Stromal cell of bone marrow (primary cell): ENCODE results near the gene ERN2.

ENCODE experiments used
- DNase-seq: peaks from one replicate; pipeline ENCODE4 v3.0.0-alpha.2; 2012; ENCODE audit warnings: low read depth

Gene ERN2

DNA sequence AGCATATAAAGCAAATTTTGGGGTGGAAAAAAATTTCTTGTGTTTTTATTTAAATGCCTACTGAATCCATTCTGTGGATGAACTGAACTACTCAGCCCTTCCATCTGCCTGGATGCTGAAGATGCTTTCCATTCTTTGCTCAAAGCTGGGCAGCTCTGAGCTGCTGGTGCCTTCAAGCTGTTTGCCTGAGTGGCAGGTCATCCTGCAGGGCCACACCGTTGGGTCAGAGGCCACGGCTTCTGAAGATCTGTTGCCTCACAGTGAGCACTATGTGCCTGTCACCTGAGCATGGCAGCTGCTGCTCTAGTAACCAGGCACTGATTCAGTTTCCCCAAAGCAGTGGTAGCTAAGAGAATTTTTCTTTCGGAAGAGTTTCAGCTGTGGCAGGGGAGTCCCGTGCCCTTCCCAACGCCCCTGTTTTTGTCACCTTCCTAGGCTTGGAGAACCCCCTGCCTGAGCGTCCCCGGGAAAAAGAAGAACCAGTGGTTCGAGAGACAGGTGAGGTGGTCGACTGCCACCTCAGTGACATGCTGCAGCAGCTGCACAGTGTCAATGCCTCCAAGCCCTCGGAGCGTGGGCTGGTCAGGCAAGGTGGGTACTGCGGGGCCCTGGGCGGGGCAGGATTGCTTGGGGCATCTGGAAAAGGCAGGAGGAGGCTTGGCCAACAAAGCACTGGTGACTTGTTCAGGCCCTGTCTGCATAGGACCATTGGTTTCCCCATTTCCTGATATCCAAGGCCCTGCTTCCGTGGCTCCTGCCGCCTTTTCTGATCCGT, 25.8 kb downstream of the ERN2 start:
- DNase-seq: no peak

DNA sequence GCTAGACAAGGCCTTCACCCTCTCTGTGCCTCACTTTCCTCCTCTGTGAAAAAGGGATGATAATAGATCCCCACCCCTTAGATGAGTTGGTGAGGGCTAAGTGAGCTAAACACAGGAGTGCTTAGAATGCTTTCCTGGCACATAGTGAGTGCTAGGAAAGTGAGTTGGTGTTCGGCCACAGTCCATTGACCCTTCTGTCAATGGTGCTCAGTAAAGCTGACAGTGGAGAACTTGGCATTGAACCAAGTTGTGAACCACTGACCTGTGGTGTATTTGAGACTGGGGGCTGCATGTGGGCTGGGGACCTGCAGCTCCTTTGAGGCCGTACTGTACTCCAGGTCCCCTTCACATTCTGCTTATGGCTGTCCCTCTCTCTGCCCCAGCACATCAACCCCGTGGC, 29.5 kb downstream of the ERN2 start:
- no peak for DNase-seq

DNA sequence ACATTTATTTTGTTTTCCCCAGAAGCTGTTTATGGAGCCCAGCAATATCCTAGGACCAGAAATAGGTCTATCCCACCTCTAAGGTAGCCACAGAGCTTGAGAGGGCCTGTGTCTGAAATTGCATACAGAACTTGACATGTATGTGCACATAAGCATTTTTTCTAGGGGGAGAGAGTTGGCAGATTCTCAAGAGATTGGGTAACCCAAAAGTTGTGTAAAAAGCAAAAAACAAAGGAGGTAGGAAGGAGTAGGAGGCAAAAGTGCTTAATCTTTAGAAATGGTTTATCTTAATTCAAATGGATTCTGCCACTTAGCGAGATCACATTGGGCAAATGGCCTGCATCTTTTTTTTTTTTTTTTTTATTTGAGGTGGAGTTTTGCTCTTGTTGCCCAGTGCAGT, 30.8 kb downstream of the ERN2 start:
- no peak for DNase-seq

DNA sequence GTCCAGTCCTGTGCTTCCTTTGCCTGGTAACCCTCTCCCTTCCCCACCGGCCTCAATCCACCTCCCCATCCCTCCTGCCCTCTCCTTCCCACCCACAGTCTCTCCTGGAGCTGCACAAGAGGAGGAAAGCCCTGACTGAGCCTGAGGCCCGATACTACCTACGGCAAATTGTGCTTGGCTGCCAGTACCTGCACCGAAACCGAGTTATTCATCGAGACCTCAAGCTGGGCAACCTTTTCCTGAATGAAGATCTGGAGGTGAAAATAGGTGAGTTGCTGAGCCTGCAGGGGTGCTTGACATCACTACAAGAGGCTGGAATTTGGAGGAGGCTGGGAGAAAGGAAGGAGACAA, 33.1 kb downstream of the ERN2 start:
- DNase-seq: no peak

DNA sequence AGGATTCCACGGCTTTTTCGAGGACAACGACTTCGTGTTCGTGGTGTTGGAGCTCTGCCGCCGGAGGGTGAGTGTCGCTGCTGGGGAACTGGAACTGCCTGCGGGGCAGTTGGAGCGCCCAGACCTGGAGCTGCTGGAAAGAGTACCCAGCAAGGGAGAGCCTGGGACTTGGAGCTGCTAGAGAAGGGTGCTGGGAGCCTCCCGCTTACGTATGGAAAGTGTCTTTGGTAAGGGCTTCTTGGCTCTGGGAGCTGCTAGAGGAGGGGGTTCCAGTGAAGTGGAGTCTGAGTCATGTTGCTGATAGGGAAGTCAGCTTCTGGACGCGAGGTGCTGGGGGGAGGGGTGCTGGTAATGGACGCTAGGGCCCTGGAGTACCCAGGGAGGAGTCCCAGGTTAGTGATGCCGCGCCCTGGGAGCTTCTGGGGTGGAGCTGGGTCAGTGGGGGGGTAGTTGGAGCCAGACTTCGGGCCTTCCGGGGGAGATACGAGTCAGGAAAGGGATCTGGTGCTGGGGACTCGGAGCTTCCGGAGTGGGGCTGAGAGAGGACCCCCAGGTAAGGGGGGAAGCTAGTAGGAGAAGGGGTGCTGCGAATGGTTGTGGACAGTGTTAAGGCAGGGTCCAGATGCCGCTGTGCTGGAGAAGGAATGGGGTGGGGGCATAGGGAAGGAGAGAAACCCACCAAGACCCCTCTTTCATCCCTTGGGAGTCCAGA, 33.6 kb downstream of the ERN2 start:
- DNase-seq: no peak

DNA sequence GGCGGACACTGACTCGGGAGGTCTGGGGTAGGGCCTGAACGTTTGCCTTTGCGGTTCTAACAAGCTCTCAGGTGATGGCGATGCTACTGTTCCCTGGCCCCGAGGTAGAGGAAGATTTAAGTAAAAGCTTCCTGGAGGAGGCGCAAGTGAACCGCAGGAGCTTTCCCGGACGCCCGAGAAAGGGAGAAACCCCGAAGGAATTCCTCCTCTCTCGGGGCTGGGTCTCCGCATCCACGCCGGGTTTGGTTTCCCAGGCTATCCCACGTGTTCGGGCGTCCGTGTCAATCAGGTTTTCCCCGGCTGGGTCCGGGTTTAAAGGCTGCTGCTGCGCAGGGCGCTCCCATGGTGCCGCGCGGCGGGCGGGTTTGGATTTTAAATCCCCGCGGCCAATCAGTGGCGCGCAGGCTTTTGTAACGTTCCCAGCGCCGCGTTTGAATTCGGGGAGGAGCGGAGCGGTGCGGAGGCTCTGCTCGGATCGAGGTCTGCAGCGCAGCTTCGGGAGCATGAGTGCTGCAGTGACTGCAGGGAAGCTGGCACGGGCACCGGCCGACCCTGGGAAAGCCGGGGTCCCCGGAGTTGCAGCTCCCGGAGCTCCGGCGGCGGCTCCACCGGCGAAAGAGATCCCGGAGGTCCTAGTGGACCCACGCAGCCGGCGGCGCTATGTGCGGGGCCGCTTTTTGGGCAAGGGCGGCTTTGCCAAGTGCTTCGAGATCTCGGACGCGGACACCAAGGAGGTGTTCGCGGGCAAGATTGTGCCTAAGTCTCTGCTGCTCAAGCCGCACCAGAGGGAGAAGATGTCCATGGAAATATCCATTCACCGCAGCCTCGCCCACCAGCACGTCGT, 34.4 kb downstream of the ERN2 start, which contains the start of gene PLK1:
TSS of gene PLK1 (plus strand) at position 460 of the 844 bp plus-strand sequence. CDS start at position 504, 44 bp downstream.
- DNase-seq: peak; percentile 72

DNA sequence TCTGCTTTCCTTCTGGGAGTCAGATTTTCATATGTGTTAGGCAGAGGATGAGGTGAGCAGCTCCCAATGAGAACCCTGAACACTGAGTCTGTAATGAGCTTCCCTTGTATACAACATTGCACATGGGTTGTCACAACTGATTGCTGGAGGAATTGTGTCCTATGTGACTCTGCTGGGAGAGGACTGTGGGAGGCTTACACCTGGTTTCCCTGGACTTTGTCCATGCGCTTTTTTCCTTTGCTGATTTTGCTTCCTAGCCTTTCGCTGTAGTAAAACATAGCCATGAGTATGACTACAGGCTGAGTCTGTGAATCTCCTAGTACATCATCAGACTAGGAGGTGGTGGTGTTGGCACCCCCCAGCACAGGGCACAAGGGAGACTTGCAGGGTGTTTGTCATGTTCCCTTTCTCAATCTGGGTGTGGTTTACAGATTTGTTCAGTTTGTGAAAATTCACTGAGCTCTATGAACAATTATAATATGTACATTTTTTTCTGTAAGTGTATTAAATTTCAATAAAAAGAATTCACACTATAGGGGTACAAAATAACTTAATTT, 36.0 kb downstream of the ERN2 start:
- DNase-seq: no peak

DNA sequence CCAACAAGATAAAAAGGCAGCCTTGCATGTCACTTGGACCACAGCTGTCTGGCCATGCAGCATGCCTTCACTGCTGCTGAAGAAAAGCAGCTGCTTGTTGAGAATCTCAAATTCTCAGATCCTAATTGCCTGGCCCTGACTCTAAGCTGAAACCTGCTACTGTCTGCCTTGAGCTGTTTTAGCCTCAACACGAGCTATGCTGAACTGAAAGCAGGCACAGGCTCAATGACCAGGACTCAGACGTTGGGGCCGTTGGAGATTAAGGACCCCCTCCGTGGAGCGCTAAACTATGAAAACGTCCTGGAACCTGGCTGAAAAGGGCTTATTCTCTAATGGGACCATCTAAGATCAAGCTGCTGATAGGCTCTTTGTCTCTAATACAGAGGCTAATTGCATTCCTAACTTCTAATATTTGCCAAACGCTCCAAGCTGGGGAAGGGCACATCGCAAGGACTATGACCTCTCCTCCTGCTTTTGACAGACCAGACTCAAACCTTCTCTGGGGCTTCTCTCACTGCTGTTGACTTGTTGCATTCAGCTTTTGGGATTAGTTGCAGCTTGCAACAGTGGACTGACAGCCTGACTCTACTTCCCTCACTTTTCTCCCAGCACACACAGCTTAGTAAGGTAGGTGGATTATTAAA, 38.9 kb downstream of the ERN2 start:
- DNase-seq: no peak

DNA sequence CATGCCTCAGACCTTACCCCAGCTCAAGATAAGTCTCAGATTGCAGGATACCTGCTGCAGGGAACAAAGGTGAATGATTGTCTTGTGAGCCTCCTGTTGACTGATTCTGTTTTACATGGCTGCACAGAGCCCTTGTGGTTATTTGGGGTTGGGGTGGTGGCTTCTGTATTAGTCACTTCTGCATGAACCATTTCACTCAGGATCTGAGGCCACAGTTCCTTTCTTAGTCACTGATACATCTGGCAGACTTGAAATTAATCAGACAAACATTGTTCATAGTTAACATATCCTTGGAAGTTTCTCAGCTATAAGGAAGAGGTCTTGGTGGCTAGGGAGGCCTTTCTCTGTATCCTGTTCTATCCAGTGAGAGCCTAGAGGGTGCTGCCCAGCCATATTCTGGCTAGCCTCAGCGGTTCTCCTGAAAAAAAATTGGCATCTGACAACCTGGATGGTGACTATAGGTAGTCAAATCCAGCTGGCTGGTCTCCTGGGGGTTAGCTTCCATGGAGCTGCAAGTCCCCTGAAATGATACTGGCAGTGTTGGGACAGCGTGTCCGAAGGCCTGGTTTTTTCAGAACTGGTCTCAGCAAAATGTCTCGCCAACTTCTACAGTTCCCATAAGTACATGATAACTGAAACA, 42.8 kb downstream of the ERN2 start:
- DNase-seq: peak; percentile 81

DNA sequence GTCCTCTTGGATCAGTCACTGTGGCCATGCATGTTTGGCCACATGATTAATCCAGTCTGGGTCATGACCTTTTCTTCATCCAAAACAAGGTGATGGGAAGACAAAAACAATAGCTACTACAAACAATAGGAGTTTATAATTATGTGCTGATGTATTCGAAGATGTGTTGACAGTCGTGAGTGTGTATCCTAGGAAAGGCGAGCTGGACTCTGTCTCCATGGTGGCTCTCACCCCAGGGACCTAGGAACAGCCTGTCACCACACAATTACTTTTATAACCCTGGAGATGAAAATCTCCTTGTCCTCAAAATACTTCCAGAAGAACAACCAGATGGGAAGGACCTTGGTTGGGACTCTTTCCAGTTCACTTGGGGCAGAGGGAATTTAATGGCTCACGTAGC, 44.1 kb downstream of the ERN2 start:
- DNase-seq: no peak

DNA sequence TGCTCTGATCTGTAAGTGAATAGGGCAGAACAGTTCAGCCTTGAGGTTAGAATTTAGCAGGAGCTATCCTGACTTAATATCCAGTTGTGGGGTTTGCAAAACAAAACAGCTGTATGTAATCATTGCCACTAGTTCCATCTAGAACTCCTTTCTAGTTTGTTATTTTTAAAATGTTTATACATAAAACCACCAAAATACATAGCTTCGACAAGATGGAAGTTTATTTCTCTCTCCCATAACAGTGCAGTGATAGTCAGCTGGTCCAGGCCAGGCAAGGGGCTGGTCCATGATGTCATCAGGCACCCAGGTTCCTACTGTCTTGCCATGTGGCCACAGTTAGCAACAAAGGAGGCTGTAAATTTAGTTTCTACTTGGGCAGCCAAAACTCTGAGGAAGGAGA, 44.8 kb downstream of the ERN2 start:
- DNase-seq: no peak

DNA sequence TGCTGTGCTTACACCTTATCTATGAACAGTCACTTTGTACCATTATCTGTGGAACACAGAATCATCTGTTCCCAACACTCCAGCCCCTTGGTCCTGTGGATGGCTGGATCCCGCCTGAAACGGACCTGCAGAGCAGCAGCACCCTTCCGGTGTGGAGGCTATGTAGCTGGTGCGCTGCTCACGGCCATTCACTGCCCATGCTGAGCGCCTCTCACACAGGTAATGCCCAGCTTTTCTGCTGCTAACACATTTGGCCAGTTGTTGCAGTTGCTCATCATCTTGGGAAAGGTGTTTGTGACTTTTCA, 45.7 kb downstream of the ERN2 start:
- DNase-seq: no peak

DNA sequence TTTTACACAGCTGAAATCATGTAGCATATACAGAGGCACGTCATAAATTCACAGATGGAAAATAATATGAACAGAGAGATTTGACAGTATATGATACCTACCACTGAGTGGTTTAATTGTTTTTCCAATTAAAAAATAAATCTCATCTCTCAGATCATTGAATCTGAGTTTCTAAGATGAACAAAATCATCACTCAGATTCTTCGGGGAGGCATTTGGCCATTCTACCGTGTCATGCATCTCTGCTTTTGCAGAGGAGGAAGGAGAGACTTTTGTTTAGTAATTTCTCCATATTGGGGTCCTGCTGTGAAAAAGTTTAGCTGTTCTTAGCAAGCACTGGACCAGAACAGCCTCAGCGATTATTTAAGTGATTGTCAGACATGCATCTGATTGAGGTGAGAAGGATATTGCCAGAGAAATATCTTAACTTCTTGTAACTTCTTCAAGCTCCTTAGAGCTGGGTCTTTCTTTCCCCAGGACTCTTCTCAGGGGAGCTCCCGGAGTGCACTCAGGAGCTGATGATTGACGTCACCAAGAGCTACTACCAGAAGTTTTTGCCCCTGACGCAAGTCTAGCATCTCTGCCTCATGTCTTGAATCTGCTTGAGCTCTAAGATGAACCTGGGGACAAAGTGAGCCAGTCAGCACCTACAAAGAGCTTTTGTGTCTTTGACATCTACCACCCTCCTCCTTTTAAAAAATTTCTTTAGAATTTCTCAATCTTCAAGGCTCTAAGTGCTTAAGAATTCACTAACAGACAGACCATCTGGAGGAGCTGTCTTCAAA, 46.3 kb downstream of the ERN2 start:
- DNase-seq: no peak

DNA sequence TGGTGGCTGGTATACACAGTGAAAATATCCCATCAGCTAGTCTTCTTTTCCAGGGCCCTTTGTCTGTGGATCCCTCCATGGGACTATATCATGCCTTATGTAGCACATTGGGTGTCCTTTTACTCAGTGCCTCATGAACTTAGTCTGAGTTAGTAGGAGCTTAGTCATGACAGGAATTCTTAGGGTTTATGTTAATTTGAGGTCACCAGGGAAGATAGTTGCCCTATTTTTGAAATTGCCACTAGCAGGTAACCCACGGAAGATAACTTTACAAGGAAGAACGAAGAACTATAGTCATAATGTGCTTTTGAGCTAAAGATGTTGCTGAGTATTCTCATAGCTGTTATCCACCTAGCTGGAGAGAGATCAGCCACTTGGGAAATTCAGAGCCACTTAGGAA, 49.1 kb downstream of the ERN2 start:
- DNase-seq: no peak

DNA sequence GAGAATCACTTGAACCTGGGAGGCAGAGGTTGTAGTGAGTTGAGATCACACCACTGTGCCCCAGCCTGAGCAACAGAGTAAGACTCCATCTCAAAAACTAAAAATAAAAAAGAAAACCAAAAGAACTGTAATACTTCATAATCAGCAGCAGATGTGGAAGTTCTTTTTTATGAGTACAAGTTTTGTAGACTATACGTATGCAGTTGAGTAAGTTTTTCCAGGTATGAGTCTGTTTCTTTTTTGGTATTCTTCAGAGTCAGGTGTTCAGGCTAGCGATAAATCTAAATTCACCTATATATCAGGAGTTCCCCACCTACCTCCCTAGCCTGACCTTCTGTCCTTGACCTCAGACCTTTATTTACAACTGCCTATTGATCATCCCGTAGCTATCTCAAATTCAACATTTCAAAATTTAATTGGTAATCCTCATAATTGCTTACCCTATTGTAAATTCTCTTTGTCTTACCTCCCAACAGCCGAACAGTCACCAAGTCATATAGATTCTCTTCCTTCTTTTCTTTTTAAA, 61.0 kb downstream of the ERN2 start:
- no peak for DNase-seq

DNA sequence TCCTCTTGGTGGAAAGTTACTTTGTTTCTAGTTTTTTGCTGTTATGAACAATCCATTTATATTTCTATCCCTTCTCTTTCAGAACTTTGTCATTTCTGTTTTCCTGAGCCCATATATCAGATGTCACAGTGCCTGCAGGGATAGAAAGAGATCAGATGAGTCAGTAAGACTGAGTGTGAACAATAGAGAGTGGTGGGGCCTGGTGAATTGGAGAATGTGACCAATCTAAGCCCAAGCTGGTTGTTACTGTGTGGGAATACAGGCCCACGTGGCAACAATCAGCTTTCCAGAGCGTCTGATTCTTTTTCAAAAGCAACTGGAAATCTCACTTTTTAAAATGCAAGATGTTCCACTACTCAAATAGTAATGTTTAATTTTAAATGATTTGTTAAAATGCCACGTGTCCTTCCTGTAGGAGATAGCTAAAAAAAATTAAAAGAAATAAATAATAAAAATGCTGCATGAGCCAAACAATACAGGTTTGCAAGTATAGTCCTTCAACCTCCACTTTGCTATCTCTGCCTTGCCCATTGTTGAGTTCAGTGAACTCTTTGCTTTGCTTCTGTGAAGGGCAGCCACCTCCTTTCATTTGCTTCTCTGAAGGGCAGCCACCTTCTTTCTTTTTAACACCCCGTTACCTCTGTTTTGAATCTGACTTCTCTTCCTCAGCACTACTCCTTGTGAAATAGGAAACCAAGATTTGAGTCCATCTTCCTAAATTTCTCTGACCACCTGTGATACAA, 62.2 kb downstream of the ERN2 start:
- no peak for DNase-seq

DNA sequence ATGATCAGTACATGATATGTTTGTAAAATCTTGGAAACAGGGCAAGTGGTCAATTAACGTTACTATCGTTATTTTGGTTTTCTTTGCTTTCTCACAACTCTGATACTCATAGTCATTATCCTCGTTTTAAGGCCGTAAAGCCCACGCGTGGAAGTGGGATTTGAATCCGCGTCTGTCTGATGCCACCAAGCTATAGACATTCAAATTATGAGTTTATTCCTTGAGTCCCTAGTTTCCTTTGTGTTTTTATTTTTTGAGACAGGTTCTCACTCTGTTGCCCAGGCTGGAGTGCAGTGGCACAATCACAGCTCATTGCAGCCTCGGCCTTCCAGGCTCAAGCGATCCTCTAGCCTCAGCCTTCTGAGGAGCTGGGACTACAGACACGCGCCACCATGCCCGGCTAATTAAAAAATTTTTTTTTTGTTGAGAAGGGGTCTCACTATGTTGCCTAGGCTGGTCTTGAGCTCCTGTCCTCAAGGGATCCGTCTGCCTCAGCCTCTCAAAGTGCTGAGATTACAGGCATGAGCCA, 70.7 kb downstream of the ERN2 start:
- DNase-seq: no peak

DNA sequence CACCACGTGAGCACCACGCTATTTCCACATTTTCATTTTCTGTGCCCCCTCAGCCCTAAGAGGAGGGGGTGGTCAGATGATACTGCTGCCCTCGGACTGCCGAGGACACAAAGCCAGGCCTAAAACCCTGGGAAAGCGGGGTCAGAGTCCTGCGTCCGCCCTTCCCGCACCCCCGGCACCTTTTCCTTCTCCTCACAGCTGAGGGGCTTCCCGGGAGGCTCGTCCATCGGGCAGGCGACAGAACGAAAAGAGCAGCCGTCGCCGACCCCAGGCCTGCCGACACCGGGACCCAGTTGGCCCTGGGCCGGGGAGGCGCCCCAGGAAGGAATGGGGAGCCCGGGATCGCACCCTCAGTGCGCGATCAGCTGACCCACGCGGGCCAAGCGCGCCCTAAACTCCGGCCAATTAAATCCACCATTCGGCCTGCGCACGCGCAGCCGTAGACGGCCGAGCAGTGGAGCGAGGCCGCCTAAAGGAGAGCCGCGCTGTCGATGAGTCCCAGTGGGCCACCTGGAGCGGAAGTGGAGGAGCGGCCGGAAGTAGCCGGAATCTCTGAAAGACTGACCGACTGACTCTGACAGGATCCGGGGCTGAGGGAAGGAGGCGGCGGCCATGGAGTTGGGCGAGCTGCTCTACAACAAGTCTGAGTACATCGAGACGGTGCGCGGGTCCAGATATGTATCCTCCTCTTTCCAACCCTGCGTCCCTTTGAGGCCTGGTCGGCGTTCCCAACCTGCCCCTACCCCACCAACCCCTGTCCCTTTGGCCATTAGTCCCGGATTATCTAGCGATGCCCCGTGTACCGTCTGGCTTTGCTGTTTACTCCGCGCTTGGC, 71.9 kb downstream of the ERN2 start, which contains the start of the genes DCTN5 and PALB2:
TSS of gene DCTN5 (plus strand) at position 536 of the 835 bp plus-strand sequence. CDS start at position 613, 77 bp downstream.
TSS of gene PALB2 (minus strand) at position 380 of the 835 bp plus-strand sequence. CDS start at position 227, 153 bp downstream.
- DNase-seq: peak; percentile 91

DNA sequence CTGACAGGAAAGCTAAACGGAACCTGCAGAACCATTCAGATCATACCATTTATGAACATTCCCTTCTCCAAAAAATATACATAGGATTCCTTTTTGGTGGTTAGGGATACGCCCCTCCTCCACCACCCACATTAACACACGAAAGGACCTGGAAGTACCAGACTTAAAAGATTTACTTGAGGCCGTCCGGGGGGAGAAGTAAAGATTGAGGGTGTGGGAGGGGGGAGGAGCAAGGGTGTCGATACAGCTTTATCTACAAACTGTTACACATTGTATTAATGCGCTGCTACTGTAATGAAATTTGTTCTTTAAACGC, 72.4 kb downstream of the ERN2 start:
- DNase-seq: no peak
